ENCODE data around the gene COMMD10.

- TF ChIP-seq CTCF (IDR thresholded peaks at IDR 0.05) (no peak), EP300 (IDR thresholded peaks at IDR 0.05) (no peak), POLR2A (IDR thresholded peaks at IDR 0.05) (no peak)
These were observed 74.2 kb downstream of the COMMD10 start for GRCh38 chr5:116159006-116159405.
